Omental fat pad (tissue), 4 donors: ENCODE measurements around the gene HIRA. TPM values are rescaled to one million over a fixed set of nuclear protein-coding genes. Genes with fewer than 3 reads are reported as not detected.

ENCODE experiments used
- ATAC-seq: fragments of 150-250 bp; one replicate; pipeline ENCODE4 v1.9.1; 2016; ENCODE audit warnings: mild to moderate bottlenecking, moderate library complexity; ENCODE audit not compliant: low FRiP score
- DNase-seq: peaks from one replicate; pipeline ENCODE4 v3.0.0-alpha.2; 2019; ENCODE audit warnings: low spot score
- CTCF ChIP-seq, 3 donors: fragments of 450-650 bp; IDR thresholded peaks; one replicate each; pipeline ENCODE4 v1.5.1; 2016 to 2017; ENCODE audit warnings: antibody characterized with exemption in 3 of 3, mild to moderate bottlenecking in 3 of 3, moderate library complexity in 2 of 3
- total RNA-seq, 4 donors: library from RNA; depleted of rRNA; stranded (reverse); fragments of >200 nt; gene quantifications; one replicate each; pipeline ENCODE4 v1.1.0, GENCODE V29; 2016

The HIRA gene
- total RNA-seq, 4 donors from 2014 or later: 20.8 to 32.7 (median 22.6) TPM

GRCh38 chr22:19430890-19431541 is 517 bp downstream of the HIRA start:
- no peak for TF ChIP-seq CTCF (IDR thresholded peaks at IDR 0.05)
- no peak for ATAC-seq
- no peak for DNase-seq

- TF ChIP-seq CTCF (IDR thresholded peaks at IDR 0.05): no peak
- DNase-seq (no peak), ATAC-seq (peak; percentile 27)
These were observed 1.3 kb downstream of the HIRA start for GRCh38 chr22:19429950-19430889.

GRCh38 chr22:19424186-19424500 is 7.4 kb downstream of the HIRA start:
- no peak for DNase-seq
- ATAC-seq: no peak
- no peak for TF ChIP-seq CTCF (IDR thresholded peaks at IDR 0.05)

- TF ChIP-seq CTCF (IDR thresholded peaks at IDR 0.05): no peak
These were observed 8.9 kb downstream of the HIRA start for GRCh38 chr22:19422440-19423301.

GRCh38 chr22:19420321-19420720 is 11.2 kb downstream of the HIRA start:
- DNase-seq (no peak), ATAC-seq (no peak)

More at GRCh38 chr22:19422440-19423301, 8.9 kb downstream of the HIRA start:
- ATAC-seq: no peak
- no peak for DNase-seq

More at GRCh38 chr22:19420321-19420720, 11.2 kb downstream of the HIRA start:
- TF ChIP-seq CTCF (IDR thresholded peaks at IDR 0.05): no peak
